Stimulated activated CD8-positive, alpha-beta memory T cell treated with anti-CD3 and anti-CD28 coated beads, Interleukin-15, amount 100 ng/mL, for 48 hours (primary cell): Measurements from ENCODE around the gene PLEKHA5.
"Not testable (repeated sequence)": the region's sequence is repeated elsewhere in the genome, so short reads cannot be mapped to it uniquely, and the experiment has no call there.

Source experiments
- DNase-seq, 2 donors: peaks; one replicate each; pipeline ENCODE4 v3.0.0-alpha.2; 2020; ENCODE audit warnings: low read depth in 2 of 2

PLEKHA5 gene, protein sequence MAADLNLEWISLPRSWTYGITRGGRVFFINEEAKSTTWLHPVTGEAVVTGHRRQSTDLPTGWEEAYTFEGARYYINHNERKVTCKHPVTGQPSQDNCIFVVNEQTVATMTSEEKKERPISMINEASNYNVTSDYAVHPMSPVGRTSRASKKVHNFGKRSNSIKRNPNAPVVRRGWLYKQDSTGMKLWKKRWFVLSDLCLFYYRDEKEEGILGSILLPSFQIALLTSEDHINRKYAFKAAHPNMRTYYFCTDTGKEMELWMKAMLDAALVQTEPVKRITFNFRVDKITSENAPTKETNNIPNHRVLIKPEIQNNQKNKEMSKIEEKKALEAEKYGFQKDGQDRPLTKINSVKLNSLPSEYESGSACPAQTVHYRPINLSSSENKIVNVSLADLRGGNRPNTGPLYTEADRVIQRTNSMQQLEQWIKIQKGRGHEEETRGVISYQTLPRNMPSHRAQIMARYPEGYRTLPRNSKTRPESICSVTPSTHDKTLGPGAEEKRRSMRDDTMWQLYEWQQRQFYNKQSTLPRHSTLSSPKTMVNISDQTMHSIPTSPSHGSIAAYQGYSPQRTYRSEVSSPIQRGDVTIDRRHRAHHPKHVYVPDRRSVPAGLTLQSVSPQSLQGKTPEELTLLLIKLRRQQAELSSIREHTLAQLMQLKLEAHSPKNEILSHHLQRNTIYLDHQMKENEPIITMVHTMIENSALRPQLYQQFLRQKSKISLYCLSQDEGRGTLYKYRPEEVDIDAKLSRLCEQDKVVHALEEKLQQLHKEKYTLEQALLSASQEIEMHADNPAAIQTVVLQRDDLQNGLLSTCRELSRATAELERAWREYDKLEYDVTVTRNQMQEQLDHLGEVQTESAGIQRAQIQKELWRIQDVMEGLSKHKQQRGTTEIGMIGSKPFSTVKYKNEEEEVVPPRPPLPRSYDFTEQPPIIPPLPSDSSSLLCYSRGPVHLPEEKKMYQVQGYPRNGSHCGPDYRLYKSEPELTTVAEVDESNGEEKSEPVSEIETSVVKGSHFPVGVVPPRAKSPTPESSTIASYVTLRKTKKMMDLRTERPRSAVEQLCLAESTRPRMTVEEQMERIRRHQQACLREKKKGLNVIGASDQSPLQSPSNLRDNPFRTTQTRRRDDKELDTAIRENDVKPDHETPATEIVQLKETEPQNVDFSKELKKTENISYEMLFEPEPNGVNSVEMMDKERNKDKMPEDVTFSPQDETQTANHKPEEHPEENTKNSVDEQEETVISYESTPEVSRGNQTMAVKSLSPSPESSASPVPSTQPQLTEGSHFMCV

DNA sequence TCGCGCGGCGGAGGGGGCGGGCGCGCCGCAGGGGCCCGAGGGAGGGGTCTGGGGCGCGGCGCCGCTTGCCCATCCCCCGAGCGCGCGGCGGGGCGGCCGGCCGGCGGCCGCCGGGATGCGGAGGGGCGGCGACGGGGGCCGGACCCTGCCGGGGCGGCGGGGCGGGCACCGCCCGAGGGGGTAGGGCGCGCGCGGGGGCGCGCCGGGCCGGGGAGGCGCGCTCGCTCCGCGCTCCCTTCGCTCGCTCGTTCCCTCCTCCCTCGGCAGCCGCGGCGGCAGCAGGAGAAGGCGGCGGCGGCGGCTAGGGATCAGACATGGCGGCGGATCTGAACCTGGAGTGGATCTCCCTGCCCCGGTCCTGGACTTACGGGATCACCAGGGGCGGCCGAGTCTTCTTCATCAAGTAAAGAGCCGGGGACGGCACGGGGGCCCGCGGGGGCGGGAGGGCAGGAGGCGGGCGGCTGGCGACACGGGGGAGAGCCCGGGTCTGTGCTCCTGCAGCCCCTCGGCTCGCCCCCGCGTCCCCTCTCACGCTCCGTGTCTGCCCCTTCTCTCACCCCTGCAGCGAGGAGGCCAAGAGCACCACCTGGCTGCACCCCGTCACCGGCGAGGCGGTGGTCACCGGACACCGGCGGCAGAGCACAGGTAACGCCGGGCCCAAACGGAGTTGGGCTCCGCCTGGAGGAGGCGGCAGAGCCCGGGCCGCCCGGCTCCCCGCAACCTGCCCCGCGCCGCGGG is at the start of gene PLEKHA5:
Gene PLEKHA5, plus strand, starts transcription at position 248 of the 738 bp plus-strand sequence. Its CDS starts 67 bp downstream, at position 315.
- DNase-seq, result peak; percentile 12 to 28

DNA sequence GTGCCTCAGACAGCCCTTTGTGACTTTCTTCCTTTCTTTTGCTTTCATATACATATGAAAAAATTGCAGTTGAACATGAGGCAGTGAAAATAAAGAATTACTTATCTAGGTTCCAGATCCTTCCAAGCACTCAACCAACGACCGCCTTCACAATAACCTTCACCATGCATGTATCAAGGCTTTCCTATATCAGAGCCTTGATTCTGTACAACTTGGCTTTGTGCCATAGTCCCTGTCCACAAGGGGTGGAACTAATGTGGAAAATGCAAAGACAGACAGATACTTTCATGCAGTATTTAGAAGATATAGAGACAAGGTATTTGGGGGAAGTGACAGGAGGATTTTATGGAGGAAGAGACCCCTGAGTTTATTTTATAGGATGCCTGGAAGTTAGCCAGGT is 48.6 kb upstream of the PLEKHA5 start:
- DNase-seq, result no peak

DNA sequence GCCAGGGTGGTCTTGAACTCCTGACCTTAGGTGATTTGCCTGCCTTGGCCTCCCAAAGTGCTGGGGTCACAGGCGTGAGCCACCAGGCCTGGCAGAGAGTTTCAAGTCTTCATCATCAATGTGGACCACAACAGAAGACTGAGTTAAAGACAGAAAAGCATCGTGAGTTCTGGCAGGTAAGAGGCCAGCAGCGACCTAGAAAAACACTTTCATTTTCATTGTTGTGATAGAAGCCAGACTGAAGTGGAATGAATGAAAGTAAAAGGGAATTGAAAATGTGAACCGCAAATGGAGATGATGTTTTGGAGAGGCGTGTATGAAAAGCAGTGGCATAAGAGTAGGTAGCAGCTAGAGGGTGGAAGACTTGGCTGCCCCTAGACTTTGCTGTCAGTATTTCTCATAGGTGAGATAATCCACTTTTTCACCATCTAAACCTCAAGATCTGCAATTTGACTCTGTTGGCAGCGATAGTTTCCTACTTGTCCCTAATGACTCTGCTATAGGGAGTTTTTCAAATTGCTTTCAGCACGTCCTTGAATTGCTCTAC is 47.1 kb upstream of the PLEKHA5 start:
- no peak for DNase-seq

DNA sequence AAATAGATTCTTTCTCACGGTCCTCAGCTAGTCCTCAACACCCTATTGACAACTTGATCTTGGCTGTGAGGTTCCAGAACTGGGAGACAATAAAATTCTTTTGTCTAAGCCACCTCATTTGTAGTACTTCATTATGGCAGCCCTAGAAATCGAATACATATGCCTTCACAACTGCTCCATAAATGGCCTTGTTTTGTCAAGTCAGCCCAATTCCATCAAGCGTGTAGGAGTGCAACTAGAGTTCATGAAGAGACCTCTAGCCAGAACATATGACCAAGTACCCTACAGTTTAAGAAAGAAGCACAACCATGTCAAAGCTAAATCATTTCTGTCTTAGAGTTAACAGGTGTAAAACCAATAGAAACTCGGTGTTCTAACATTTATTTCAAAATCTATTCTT is 45.0 kb upstream of the PLEKHA5 start:
- DNase-seq, result no peak

DNA sequence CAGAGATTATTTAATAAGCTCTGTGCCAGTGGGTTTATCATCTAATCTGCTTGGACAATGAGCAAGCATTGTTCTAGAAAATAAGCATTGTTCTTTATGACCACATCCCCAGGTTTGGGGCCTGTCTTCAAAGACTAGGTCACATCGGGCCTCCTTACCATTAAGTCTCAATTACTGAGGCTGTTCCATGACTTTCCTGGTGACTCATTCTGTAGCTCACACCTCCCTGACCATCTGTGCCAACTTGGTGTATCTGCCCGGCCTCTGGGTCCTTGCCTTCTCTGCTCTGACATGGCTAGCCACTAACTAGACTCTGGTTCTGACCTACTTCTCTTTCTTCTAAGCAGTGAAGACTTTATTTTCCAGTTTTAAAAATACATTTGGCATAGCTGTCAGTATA is 44.4 kb upstream of the PLEKHA5 start:
- no peak for DNase-seq

DNA sequence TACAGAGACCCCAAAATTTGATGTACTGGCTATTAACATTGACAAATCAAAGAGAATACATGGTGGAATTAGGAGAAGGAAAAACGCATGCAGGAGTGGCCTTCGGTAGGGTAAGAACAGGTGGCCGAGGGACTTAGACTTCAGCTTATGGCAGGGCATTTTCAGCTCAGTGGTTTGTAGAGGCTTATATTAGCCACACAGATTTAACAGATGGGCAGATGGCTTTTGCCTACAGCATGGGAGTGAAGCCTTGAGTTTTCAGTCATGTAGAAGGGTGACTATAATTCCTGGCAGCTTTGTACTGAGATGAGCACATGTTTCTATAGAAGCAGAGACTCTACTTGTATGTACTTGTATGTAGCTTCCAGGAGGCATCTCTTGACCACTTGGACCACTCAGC is 40.9 kb upstream of the PLEKHA5 start:
- no peak for DNase-seq

DNA sequence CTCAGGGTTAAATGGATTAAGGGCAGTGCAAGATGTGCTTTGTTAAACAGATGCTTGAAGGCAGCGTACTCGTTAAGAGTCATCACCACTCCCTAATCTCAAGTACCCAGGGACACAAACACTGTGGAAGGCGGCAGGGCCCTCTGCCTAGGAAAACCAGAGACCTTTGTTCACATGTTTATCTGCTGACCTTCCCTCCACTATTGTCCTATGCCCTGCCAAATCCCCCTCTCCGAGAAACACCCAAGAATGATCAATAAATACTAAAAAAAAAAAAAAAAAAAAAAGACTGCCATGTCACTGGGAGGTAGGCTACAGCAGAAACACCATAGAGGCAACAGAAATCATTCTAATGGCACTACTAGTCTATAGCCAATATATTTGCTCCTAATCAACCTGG is 37.1 kb upstream of the PLEKHA5 start:
- DNase-seq, result not testable (repeated sequence)

DNA sequence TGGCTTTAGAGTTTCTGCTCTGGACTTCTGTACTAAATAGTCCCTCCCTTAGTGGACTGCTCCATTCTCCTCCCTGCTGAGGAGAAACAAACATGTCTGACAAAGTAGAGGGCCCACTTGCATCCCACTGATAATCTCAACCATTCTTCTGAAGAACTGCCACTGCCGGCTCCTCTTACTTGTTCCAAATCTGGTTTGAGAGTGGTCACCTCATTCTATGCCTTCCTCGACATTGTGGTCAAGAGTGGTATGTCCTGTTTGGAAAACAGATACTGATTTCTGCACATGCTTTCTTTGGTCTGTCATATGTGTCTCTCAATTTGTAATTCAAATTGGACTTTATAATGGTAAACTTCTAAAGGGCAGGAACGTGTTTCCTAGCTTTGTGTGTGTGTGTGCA is 36.3 kb upstream of the PLEKHA5 start:
- DNase-seq, result no peak

DNA sequence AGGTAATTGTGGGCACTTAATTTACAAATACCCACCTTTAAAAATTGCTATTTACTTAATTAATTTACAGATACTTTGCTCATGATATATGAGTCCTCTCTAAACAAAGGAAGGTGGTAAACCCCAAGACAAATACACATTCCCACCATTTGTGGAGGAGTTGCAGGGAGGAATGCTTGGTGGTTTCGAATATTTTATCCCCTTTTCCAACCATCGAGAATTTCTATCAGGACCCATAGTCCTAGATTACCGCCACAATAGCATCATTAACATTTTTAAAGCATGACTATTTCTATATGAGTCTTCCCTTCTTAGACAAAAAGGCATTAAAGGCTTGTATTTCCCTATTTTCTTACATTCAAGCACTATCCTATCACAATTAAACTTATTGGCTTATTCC is 34.2 kb upstream of the PLEKHA5 start:
- DNase-seq, result no peak

DNA sequence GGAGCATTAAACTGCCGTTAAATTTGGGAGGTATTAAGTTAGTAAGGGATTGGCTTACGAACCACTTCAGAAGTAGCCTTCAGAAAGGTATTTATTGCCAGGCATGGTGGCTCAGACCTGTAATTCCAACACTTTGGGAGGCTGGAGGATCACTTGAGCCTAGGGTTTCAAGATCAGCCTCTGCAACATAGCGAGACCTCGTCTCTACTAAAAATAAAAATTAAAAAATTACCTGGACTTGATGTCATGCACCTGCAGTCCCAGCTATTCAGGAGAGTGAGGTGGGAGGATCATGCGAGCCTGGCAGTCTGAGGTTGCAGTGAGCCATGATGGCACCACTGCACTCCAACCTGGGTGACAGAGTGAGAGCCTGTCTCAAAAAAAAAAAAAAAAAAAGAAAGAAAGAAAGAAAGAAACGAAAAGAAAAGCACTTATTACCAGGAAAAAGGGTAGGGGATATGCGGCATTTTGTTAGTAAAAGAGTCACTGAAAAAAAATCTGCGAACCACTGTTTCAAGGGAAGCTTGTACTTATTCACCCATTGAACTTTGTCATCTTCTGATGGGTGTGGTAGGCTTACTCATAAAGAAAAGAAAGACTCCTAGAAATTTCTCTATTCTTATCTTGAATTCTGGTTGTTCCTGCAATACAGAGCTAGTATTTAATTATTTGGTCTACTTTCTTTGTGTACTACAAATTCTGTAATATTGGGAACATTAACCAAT is 33.6 kb upstream of the PLEKHA5 start:
- no peak for DNase-seq

DNA sequence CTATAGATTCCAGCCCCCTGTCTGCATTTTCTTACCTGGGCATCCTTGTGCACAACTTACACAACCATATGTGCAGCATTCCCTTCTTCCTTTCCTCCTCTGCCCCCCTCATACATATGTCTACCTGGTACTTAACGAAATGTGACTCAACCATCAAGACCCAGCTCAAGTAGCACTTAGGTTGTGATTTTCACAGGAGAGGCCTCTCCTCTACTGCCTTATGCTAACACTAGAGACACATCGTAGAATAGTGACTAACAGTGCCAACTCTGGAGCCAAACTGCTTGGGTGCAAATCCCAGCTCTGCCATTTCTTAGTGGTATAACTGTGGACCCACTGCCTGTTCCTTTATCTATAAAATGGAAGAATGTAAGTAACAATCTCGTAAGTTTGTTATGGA is 24.1 kb upstream of the PLEKHA5 start:
- no peak for DNase-seq

DNA sequence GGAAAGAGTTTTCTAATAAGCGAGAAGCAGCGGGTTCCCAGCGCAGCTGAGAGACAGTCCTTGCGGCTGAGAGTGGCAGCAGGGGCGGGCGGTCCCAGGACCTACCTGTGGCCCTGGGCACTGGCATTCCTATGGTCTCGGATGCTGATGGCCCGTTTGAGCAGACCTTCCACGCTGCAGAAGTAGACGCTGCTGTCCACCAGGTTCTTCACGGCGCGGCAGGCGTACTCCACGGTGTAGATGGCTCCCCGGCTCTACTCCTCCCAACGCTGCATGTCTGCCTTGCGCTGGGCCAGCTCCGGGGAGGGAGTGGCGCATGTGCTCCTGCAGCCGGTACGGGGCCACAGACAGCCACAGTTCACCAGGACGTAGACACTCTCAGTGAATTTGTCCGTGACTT is 21.8 kb upstream of the PLEKHA5 start:
- DNase-seq, result no peak

DNA sequence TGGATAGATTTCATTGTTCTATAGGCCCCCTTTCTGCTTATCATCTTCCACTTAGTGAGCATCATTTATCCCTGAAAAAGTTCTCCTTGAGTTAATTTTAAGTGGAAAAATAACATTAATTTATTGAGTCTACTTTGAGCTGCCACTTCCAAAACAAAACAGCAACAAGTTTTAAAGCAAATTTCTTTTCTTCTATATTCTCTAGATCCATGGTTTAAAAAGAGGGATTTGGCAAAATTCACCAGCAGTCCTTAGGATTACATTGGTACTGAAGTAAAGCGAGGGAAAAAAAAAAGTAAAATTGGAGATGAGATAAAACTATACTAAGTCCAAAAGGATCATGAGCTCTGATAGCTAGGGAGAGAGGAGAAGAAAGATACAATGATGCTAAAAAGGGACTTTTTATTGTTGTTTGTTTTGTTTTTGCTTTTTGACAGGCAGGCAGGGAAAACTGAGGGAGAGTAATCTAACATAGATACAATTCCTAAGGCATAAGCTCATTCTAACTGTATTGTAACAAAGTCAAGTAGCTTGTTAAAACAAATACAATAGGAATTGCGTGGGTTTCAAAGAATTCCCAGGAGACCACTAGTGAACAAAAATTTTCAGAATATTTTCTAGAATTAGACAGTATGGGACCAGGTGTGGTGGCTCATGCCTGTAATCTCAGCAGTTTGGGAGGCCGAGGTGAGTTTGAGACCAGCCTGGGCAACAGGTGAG is 19.2 kb upstream of the PLEKHA5 start:
- DNase-seq, result no peak

DNA sequence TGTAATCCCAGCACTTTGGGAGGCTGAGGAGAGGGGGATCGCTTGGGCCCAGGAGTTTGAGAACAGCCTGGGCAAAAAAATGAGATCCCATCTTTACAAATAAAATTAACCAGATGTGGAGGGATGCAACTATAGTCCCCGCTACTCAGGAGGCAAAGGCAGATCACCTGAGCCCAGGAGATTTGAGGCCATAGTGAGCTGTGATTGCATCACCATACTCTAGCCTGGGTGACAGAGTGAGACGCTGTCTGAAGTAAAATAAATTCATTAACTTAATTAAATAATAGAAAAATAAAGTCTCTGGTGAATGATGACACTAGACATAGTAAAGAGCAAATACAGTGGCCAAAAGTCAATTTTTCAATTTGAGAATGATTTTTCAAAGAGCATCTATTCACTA is 16.1 kb upstream of the PLEKHA5 start:
- DNase-seq, result no peak

DNA sequence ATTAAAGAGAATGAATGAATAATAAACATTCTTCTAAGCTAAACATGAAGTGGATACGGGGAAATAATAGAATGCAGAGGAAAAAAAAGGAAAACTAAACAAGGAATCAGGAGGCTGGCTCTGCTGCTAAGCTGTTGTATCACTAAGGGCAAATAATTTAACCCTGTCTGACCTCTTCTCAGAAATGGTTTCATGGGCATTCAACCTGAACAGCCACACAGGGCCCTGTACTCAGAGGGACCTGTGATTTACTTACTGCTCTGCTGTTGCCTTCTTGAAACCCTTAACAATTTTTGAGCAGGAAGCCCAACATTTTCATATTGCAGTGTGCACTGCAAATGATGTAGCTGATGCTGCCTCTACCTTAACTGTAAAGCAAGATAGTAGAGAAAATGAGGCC is 14.2 kb upstream of the PLEKHA5 start:
- no peak for DNase-seq

DNA sequence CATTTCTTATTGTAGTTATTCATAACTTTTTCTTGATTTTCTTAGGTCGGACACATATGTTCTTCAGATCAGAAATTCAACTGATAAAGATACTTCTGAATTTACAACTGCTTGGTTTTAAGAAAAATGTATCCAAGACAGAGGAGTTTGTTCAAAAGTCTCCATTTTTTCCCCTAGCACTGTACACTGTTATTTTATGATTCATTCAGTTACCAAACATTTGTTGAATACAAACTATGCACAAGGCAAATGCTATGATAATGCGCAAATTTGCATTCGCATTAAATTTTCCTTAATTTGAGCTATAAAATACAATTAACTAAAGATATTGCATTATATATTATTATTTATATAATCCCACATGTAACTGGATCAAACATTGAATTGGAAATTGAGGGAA is 10.1 kb upstream of the PLEKHA5 start:
- no peak for DNase-seq

DNA sequence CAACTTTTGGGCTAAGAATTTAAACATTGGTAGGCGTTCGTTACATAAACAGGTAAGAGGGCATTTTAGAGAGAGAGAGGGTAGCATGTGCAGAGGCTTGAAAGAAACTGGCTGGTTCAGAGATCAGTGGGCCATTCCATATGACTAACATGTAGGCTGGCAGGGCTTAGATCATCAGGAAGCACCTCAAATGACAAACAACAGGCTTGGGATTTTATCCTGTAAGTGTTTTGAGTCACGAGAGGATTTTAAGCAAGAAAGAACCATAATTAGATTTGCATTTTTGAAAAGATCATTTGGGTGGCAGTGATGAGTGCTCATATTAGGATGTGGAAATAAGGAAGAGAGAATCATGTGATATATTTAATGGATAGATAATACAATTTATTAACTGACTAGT is 8.7 kb upstream of the PLEKHA5 start:
- DNase-seq, result no peak

DNA sequence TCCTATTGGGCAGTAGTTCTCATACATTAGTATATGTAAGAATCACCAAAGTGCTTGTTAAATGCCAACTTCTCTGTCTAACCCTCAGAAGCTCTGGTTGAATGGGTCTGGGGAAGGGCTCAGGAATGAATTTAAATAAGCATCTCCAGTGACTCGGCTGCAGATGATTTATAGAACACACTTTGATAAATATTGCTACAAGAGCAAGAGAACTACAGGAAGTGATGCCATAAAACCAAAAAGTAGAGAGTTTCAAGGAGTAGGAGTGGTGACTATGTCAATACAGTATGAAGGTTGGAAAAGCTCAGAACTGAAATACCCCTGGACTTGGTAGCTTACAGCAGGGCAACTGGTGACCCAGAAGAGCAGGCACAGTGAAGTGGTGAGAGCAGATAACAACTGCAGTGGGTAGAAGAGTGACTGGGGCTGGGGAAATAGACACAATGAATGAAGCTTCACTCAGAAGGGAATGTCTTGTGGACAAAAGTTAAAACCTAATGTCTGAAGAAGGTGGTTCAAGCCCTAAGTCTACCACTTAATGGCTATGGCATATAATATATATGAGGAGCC is 8.0 kb upstream of the PLEKHA5 start:
- no peak for DNase-seq

DNA sequence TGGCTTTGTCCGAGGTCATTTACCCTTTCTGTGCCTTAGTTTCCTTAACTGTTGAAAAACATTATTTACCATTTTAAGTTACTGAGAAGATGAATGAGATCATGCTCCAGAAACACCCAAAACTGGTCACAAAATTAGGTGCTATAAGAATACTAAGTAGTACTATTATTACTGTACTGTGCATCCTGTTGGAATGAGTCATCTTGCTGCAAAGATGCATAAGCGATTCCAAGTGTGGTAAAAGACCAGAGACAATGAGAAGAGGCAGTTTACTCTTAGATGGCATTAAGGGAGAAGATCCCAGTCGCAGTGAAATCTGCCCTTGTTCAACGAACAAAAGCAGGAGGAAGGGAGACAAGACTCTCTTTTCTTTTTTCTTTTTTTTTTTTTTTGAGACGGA is 4.2 kb upstream of the PLEKHA5 start:
- no peak for DNase-seq
